Measurements from ENCODE around the gene CUX1.
"Not testable (repeated sequence)": the region's sequence is repeated elsewhere in the genome, so short reads cannot be mapped to it uniquely, and the experiment has no call there.

CUX1 gene

GRCh38 chr7:101846800-101847538 lies 29.5 kb downstream of the CUX1 start:
- H3K4me2 ChIP-seq (ENCODE audit: insufficient read depth, low read length), result no peak overlapping the region
- H3K4me3 ChIP-seq (ENCODE audit: low read depth in 1 of 2, low read length in 2 of 2), result no peak overlapping the region
- ATAC-seq (ENCODE audit: insufficient read depth, low read depth), result no peak
- no peak overlapping the region for H3K27ac ChIP-seq (ENCODE audit: low read length)
- peaks cover 6% of the 10 kb centered on the region for H3K36me3 ChIP-seq (ENCODE audit: insufficient read depth, low read length)
- peaks cover 31% of the 10 kb centered on the region for H3K4me1 ChIP-seq (ENCODE audit: insufficient read depth, low read length)
- H4K20me1 ChIP-seq (ENCODE audit: insufficient read depth, low read length), result peaks cover 72% of the 10 kb centered on the region
- TF ChIP-seq EZH2 (IDR thresholded peaks at IDR 0.05; ENCODE audit: borderline replicate concordance, low read depth, low read length, severe bottlenecking), result no peak
- TF ChIP-seq CTCF (IDR thresholded peaks at IDR 0.05; ENCODE audit: borderline replicate concordance, extremely low read depth, low read length, poor library complexity, severe bottlenecking), result no peak
- H3K79me2 ChIP-seq (ENCODE audit: insufficient read depth, low read length), result peaks cover 97% of the 10 kb centered on the region
- DNase-seq, result no peak
- no peak overlapping the region for H2AFZ ChIP-seq (ENCODE audit: low read depth, low read length)
- H3K9ac ChIP-seq (ENCODE audit: low read depth, low read length), result no peak overlapping the region
- H3K9me3 ChIP-seq (ENCODE audit: insufficient read depth, low read length, severe bottlenecking), result peaks cover 1% of the 10 kb centered on the region
- H3K27me3 ChIP-seq (ENCODE audit: insufficient read depth, low read length, poor library complexity), result no peaks in the 10 kb centered on the region

- peaks cover 31% of the 10 kb centered on the region for H3K4me1 ChIP-seq (ENCODE audit: insufficient read depth, low read length)
- H3K27me3 ChIP-seq (ENCODE audit: insufficient read depth, low read length, poor library complexity), result no peaks in the 10 kb centered on the region
- DNase-seq, result peak; percentile 42
- peaks cover 78% of the 10 kb centered on the region for H4K20me1 ChIP-seq (ENCODE audit: insufficient read depth, low read length)
- ATAC-seq (ENCODE audit: insufficient read depth, low read depth), result peak; percentile 82
- peaks cover 6% of the 10 kb centered on the region for H3K36me3 ChIP-seq (ENCODE audit: insufficient read depth, low read length)
- no peak overlapping the region for H3K4me2 ChIP-seq (ENCODE audit: insufficient read depth, low read length)
- H2AFZ ChIP-seq (ENCODE audit: low read depth, low read length), result no peak overlapping the region
- no peak overlapping the region for H3K4me3 ChIP-seq (ENCODE audit: low read depth in 1 of 2, low read length in 2 of 2)
- TF ChIP-seq EZH2 (IDR thresholded peaks at IDR 0.05; ENCODE audit: borderline replicate concordance, low read depth, low read length, severe bottlenecking) (no peak), CTCF (IDR thresholded peaks at IDR 0.05; ENCODE audit: borderline replicate concordance, extremely low read depth, low read length, poor library complexity, severe bottlenecking) (no peak)
- H3K79me2 ChIP-seq (ENCODE audit: insufficient read depth, low read length), result peaks cover 99% of the 10 kb centered on the region
- H3K9me3 ChIP-seq (ENCODE audit: insufficient read depth, low read length, severe bottlenecking), result peaks cover 1% of the 10 kb centered on the region
- H3K27ac ChIP-seq (ENCODE audit: low read length), result peak overlapping the region; percentile 48; the same call in 1 of the 2 replicates
- H3K9ac ChIP-seq (ENCODE audit: low read depth, low read length), result no peak overlapping the region
These were observed 31.0 kb downstream of the CUX1 start for GRCh38 chr7:101848208-101848951.

GRCh38 chr7:101849314-101849713 lies 31.9 kb downstream of the CUX1 start:
- not testable (repeated sequence) for H3K36me3 ChIP-seq (ENCODE audit: insufficient read depth, low read length); ATAC-seq (ENCODE audit: insufficient read depth, low read depth); H2AFZ ChIP-seq (ENCODE audit: low read depth, low read length); H3K27me3 ChIP-seq (ENCODE audit: insufficient read depth, low read length, poor library complexity); H3K4me2 ChIP-seq (ENCODE audit: insufficient read depth, low read length); H3K9ac ChIP-seq (ENCODE audit: low read depth, low read length); H3K27ac ChIP-seq (ENCODE audit: low read length); H3K9me3 ChIP-seq (ENCODE audit: insufficient read depth, low read length, severe bottlenecking); DNase-seq; H3K4me3 ChIP-seq (ENCODE audit: low read depth in 1 of 2, low read length in 2 of 2)
- peaks cover 99% of the 10 kb centered on the region for H3K79me2 ChIP-seq (ENCODE audit: insufficient read depth, low read length)
- peaks cover 40% of the 10 kb centered on the region for H3K4me1 ChIP-seq (ENCODE audit: insufficient read depth, low read length)
- peaks cover 83% of the 10 kb centered on the region for H4K20me1 ChIP-seq (ENCODE audit: insufficient read depth, low read length)

- peaks cover 49% of the 10 kb centered on the region for H3K4me1 ChIP-seq (ENCODE audit: insufficient read depth, low read length)
- H3K79me2 ChIP-seq (ENCODE audit: insufficient read depth, low read length), result peaks cover 90% of the 10 kb centered on the region
- H3K9me3 ChIP-seq (ENCODE audit: insufficient read depth, low read length, severe bottlenecking); H3K27ac ChIP-seq (ENCODE audit: low read length); H3K9ac ChIP-seq (ENCODE audit: low read depth, low read length); DNase-seq; H3K27me3 ChIP-seq (ENCODE audit: insufficient read depth, low read length, poor library complexity); H3K4me3 ChIP-seq (ENCODE audit: low read depth in 1 of 2, low read length in 2 of 2); ATAC-seq (ENCODE audit: insufficient read depth, low read depth); H3K36me3 ChIP-seq (ENCODE audit: insufficient read depth, low read length); H3K4me2 ChIP-seq (ENCODE audit: insufficient read depth, low read length); H2AFZ ChIP-seq (ENCODE audit: low read depth, low read length): not testable (repeated sequence)
- peaks cover 73% of the 10 kb centered on the region for H4K20me1 ChIP-seq (ENCODE audit: insufficient read depth, low read length)
These were observed 34.9 kb downstream of the CUX1 start for GRCh38 chr7:101852364-101852763.
